ENCODE measurements around the gene ZFYVE28. TPM values are rescaled to one million over a fixed set of nuclear protein-coding genes. Genes with fewer than 3 reads are reported as not detected.

ZFYVE28 gene
- total and polyA plus RNA-seq, 2 of the 8 experiments (the other 6 are each of a cell fraction or from before 2014, with no cell fraction given) = 1.7 to 4.9 TPM

DNA sequence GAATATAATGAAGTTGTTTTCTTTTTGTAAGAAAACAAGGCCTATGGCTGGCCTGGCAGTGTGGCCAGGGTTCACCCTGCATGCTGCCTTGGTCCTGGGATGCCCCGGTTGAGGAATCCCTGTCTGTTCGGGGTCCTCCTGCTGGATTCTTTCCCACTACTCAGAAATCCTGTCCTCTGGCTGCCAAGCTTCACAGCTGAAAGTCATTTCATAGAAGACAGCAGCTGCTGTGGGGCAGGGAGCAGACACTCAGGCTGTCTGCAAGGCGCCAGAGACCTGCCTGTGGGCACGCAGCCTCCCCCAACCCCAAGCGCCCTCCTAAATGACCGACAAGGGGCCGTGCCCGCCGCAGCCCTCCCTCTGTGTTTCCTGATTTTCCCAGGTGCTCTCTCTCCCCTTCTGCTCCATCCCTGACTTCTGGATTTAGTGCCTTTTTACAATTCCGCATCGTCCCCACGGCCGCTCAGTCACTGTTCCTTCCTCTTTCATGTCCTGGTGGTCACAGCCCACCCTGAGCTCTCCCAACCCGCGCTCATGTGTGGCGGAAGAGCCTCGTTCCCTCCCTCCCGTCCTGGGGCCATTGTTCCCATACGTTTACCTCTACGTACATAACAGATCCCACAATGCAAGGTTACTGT lies 27.5 kb downstream of the ZFYVE28 start (continued):
- no peak for TF ChIP-seq CBX8 (IDR thresholded peaks at IDR 0.05; ENCODE audit: borderline replicate concordance, low read depth, low read length)
- no peak for TF ChIP-seq SIX5 (IDR thresholded peaks at IDR 0.05; ENCODE audit: low read depth, low read length)
- TF ChIP-seq POLR2A (IDR thresholded peaks at IDR 0.05; ENCODE audit: control extremely low read depth in 1 of 2, low read depth in 2 of 2, low read length in 2 of 2) = no peak
- TF ChIP-seq JUN (IDR thresholded peaks at IDR 0.05; ENCODE audit: low read depth, low read length) = no peak
- TF ChIP-seq RNF2 (IDR thresholded peaks at IDR 0.05; ENCODE audit: borderline replicate concordance, low read depth, low read length, missing control alignments, poor library complexity, severe bottlenecking) = no peak
- TF ChIP-seq SP1 (IDR thresholded peaks at IDR 0.05; ENCODE audit: low read depth, low read length) = no peak

Data from H1 (cell line).